Caco-2 (cell line): ENCODE data around the gene CREB5. TPM values are rescaled to one million over a fixed set of nuclear protein-coding genes. Genes with fewer than 3 reads are reported as not detected.

Source experiments
- BruUV-seq: library from RNA; stranded (reverse); fragments of 400-500 nt; replicated peaks from 2 replicates; lab custom pipeline; 2021; lab: Mats Ljungman, UMichigan
- CTCF ChIA-PET: fragments of 300-600 bp; sonication (Branson Sonifier 250); formaldehyde crosslinking; loops from one replicate; lab custom pipeline; 2022; ENCODE audit warnings: antibody characterized with exemption; lab: Charles Lee
- POLR2A ChIA-PET: fragments of 300-600 bp; sonication (Branson Sonifier 250); formaldehyde crosslinking; loops from one replicate; lab custom pipeline; 2022; ENCODE audit warnings: antibody characterized with exemption; lab: Charles Lee
- DNase-seq, 2 experiments: peaks; one replicate each; pipeline versions ENCODE4 v3.0.0 to v3.0.0-alpha.2; 2020 to 2022
- H3K27me3 ChIP-seq: replicated peaks from 2 replicates; pipeline ENCODE4 v1.6.0; 2011; ENCODE audit warnings: low read length; ENCODE audit not compliant: control insufficient read depth, insufficient read depth
- H3K36me3 ChIP-seq: 2 replicates; pipeline ENCODE4 v1.5.1; 2011; ENCODE audit warnings: low read length; ENCODE audit not compliant: control insufficient read depth, insufficient read depth
- H3K4me1 ChIP-seq: fragments of 250-450 bp; sonication (Bioruptor Pico); 2 replicates; pipeline ENCODE4 v1.5.1; 2020; ENCODE audit warnings: mild to moderate bottlenecking
- H3K4me3 ChIP-seq: 2 replicates; pipeline ENCODE4 v1.5.1; 2011; ENCODE audit warnings: low read depth, mild to moderate bottlenecking, control low read depth, low read length
- H3K9me3 ChIP-seq: fragments of 250-450 bp; sonication (Bioruptor Pico); 2 replicates; pipeline ENCODE4 v1.5.1; 2020; ENCODE audit warnings: mild to moderate bottlenecking, moderate library complexity
- H3K27ac Mint-ChIP-seq: one replicate; pipeline ENCODE4 v1.8.0; 2022; ENCODE audit warnings: mixed read lengths; ENCODE audit not compliant: unreplicated experiment
- H3K27me3 Mint-ChIP-seq: one replicate; pipeline ENCODE4 v1.8.0; 2022; ENCODE audit warnings: mixed read lengths; ENCODE audit not compliant: insufficient read depth, unreplicated experiment
- H3K36me3 Mint-ChIP-seq: one replicate; pipeline ENCODE4 v1.8.0; 2022; ENCODE audit warnings: mild to moderate bottlenecking, mixed read lengths; ENCODE audit not compliant: insufficient read depth, unreplicated experiment
- H3K4me1 Mint-ChIP-seq: one replicate; pipeline ENCODE4 v1.8.0; 2022; ENCODE audit warnings: low read depth, mixed read lengths; ENCODE audit not compliant: unreplicated experiment
- H3K4me3 Mint-ChIP-seq: one replicate; pipeline ENCODE4 v1.8.0; 2022; ENCODE audit warnings: mild to moderate bottlenecking, moderate library complexity, mixed read lengths; ENCODE audit not compliant: unreplicated experiment
- H3K9me3 Mint-ChIP-seq: one replicate; pipeline ENCODE4 v1.8.0; 2022; ENCODE audit warnings: mixed read lengths; ENCODE audit not compliant: unreplicated experiment
- intact Hi-C: fragments of 100-400 bp; cut with micrococcal nuclease; formaldehyde crosslinking; loops from one replicate; pipeline ENCODE4 v1.10.0; 2022; ENCODE audit not compliant: unreplicated experiment
- total RNA-seq: library from RNA; stranded (reverse); gene quantifications from 2 replicates; pipeline ENCODE4 v1.2.3, GENCODE V29; 2022
- TF ChIP-seq, protein P1 (sequence below), 2 experiments: fragments of 200-600 bp in 1 of 2; IDR thresholded peaks; 1 replicate in 1 of 2; 2 replicates in 1 of 2; pipeline versions ENCODE4 v1.5.1 to v1.8.0; 2011 to 2022; ENCODE audit warnings: antibody characterized with exemption in 1 of 2, control low read depth in 1 of 2, inconsistent platforms in 1 of 2, low read depth in 1 of 2, low read length in 1 of 2, mild to moderate bottlenecking in 1 of 2, moderate library complexity in 1 of 2; ENCODE audit not compliant: insufficient read depth in 1 of 2, severe bottlenecking in 1 of 2, unreplicated experiment in 1 of 2

The CREB5 gene
- total RNA-seq, 1 experiment from 2014 or later = 9.1 TPM

- CTCF ChIA-PET = interaction anchor here (0.6 kb wide), 1 partner anchor 464 kb away, joined by 5 read pairs; no protein-coding TSS in a partner anchor
- no peak overlapping the region for H3K27ac Mint-ChIP-seq
- no peaks in the 10 kb centered on the region for H3K36me3 ChIP-seq
- TF ChIP-seq, protein P1, sequence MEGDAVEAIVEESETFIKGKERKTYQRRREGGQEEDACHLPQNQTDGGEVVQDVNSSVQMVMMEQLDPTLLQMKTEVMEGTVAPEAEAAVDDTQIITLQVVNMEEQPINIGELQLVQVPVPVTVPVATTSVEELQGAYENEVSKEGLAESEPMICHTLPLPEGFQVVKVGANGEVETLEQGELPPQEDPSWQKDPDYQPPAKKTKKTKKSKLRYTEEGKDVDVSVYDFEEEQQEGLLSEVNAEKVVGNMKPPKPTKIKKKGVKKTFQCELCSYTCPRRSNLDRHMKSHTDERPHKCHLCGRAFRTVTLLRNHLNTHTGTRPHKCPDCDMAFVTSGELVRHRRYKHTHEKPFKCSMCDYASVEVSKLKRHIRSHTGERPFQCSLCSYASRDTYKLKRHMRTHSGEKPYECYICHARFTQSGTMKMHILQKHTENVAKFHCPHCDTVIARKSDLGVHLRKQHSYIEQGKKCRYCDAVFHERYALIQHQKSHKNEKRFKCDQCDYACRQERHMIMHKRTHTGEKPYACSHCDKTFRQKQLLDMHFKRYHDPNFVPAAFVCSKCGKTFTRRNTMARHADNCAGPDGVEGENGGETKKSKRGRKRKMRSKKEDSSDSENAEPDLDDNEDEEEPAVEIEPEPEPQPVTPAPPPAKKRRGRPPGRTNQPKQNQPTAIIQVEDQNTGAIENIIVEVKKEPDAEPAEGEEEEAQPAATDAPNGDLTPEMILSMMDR (IDR thresholded peaks at IDR 0.05; ENCODE audit: insufficient read depth in 1 of 2, low read depth in 1 of 2, low read length in 1 of 2, severe bottlenecking in 1 of 2, unreplicated experiment in 1 of 2) = no peak
- DNase-seq = no peak
- no peaks in the 10 kb centered on the region for H3K9me3 Mint-ChIP-seq
- no peak overlapping the region for H3K4me3 ChIP-seq
- no peaks in the 10 kb centered on the region for H3K9me3 ChIP-seq
- no peaks in the 10 kb centered on the region for H3K27me3 Mint-ChIP-seq
- POLR2A ChIA-PET = no interaction called here
- no peak overlapping the region for H3K4me3 Mint-ChIP-seq
- H3K4me1 ChIP-seq = no peaks in the 10 kb centered on the region
- H3K27me3 ChIP-seq = no peaks in the 10 kb centered on the region; the same call in 1 of the 2 replicates
- intact Hi-C loops = no loop called here
- no peaks in the 10 kb centered on the region for H3K36me3 Mint-ChIP-seq
- BruUV-seq = no TSS peak
- H3K4me1 Mint-ChIP-seq = no peaks in the 10 kb centered on the region
Measured at GRCh38 chr7:28761505-28761904, 349.2 kb downstream of the CREB5 start.

GRCh38 chr7:28762651-28763050, 350.3 kb downstream of the CREB5 start:
- Mint-ChIP-seq H3K27me3 (no peaks in the 10 kb centered on the region), H3K4me1 (no peaks in the 10 kb centered on the region), H3K27ac (no peak overlapping the region), H3K4me3 (no peak overlapping the region), H3K9me3 (no peaks in the 10 kb centered on the region), H3K36me3 (no peaks in the 10 kb centered on the region)
- POLR2A ChIA-PET = no interaction called here
- H3K27me3 ChIP-seq = no peaks in the 10 kb centered on the region; the same call in 1 of the 2 replicates
- intact Hi-C loops = no loop called here
- H3K9me3 ChIP-seq = no peaks in the 10 kb centered on the region
- no peaks in the 10 kb centered on the region for H3K4me1 ChIP-seq
- TF ChIP-seq, protein P1 (IDR thresholded peaks at IDR 0.05; ENCODE audit: insufficient read depth in 1 of 2, low read depth in 1 of 2, low read length in 1 of 2, severe bottlenecking in 1 of 2, unreplicated experiment in 1 of 2) = no peak
- no peaks in the 10 kb centered on the region for H3K36me3 ChIP-seq
- H3K4me3 ChIP-seq = no peak overlapping the region
- no TSS peak for BruUV-seq
- CTCF ChIA-PET = no interaction called here
- no peak for DNase-seq

DNA sequence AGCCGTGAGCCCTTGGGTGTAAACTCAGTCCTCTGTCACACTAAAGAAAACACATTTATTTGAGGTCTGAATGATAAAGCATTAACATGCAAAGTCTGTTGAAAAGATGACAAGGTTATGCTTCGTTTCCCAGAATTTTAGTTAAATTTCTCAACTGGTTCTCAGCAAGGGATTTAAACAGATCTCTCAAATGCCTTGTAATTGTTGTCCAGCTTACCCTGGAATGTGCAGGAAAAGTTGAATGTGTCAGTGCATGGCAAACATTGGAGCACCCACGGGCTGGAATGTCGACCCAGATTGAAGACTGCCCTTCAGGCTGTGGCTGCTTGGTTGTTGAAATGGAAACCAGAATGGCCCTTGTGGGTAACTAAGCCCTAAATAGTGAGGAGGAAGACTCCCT, 354.0 kb downstream of the CREB5 start:
- Mint-ChIP-seq H3K4me3 (no peak overlapping the region), H3K36me3 (no peaks in the 10 kb centered on the region), H3K4me1 (no peaks in the 10 kb centered on the region), H3K27me3 (no peaks in the 10 kb centered on the region), H3K27ac (no peak overlapping the region), H3K9me3 (no peaks in the 10 kb centered on the region)
- H3K9me3 ChIP-seq = no peaks in the 10 kb centered on the region
- ChIA-PET POLR2A (no interaction called here), CTCF (no interaction called here)
- no peaks in the 10 kb centered on the region for H3K36me3 ChIP-seq
- no peak for DNase-seq
- TF ChIP-seq, protein P1 (IDR thresholded peaks at IDR 0.05; ENCODE audit: insufficient read depth in 1 of 2, low read depth in 1 of 2, low read length in 1 of 2, severe bottlenecking in 1 of 2, unreplicated experiment in 1 of 2) = no peak
- no peak overlapping the region for H3K4me3 ChIP-seq
- no peaks in the 10 kb centered on the region for H3K4me1 ChIP-seq
- BruUV-seq = no TSS peak
- intact Hi-C loops = no loop called here
- H3K27me3 ChIP-seq = no peaks in the 10 kb centered on the region
